GM13976 (cell line): ENCODE measurements around the gene ERCC1.

Source experiments
- DNase-seq: peaks from one replicate; pipeline ENCODE4 v3.0.0; 2012; ENCODE audit warnings: low spot score
- in situ Hi-C: fragments of 300-500 bp; cut with MboI; formaldehyde crosslinking; loops from one replicate; pipeline ENCODE4 v1.12.0; 2022; ENCODE audit warnings: low sequenced_read_pairs, mixed read lengths, inconsistent platforms; ENCODE audit not compliant: unreplicated experiment
- TF ChIP-seq, protein P1 (sequence below): IDR thresholded peaks from 2 replicates; pipeline ENCODE4 v1.5.1; 2012; ENCODE audit warnings: borderline replicate concordance, mild to moderate bottlenecking; ENCODE audit not compliant: insufficient read depth; ENCODE audit errors: extremely low read depth, missing control alignments, control extremely low read depth

ERCC1 gene

DNA sequence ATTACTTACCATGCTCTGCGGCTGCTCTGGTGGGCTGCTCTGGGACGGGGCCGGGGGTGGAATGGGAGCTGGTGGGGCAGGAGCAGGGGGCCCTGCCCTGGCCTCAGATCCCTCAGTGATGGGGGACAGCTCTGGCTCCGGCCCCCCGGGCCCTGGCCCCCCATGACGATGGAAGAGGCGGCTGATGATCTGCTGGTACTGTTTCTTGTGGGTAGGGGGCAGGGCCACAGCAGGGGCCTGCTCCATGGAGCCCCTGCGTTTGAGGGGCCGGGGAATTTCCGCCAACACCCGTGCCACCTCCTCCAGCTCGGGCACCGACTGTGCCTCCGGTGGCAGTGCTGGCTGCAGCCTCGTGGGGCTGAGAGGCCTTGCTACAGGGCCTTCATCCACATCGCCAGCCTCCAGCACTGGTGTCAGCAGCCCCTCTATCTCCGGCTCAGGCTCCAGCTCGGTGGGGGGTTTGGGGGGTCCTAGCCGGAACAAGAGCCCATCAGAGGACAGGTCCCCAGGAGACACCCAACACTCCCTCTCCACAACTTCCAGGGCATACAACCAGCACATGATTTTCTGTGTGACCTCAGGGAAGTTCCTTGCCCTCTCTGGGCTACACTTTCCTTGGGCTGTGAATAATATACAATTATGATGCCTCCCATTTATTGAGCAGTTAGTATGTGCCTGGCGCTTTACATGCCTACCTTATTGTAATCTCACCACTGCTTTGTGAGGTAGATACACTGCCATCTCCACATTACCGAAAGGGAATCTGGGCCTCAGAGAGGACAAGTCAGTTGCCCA is 31.6 kb downstream of the ERCC1 start:
- TF ChIP-seq, protein P1, sequence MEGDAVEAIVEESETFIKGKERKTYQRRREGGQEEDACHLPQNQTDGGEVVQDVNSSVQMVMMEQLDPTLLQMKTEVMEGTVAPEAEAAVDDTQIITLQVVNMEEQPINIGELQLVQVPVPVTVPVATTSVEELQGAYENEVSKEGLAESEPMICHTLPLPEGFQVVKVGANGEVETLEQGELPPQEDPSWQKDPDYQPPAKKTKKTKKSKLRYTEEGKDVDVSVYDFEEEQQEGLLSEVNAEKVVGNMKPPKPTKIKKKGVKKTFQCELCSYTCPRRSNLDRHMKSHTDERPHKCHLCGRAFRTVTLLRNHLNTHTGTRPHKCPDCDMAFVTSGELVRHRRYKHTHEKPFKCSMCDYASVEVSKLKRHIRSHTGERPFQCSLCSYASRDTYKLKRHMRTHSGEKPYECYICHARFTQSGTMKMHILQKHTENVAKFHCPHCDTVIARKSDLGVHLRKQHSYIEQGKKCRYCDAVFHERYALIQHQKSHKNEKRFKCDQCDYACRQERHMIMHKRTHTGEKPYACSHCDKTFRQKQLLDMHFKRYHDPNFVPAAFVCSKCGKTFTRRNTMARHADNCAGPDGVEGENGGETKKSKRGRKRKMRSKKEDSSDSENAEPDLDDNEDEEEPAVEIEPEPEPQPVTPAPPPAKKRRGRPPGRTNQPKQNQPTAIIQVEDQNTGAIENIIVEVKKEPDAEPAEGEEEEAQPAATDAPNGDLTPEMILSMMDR, result no peak
- in situ Hi-C loops, result no loop called here
- no peak for DNase-seq

GRCh38 chr19:45391346-45391745 is 32.4 kb downstream of the ERCC1 start:
- DNase-seq, result peak; percentile 31
- TF ChIP-seq, protein P1, result no peak
- in situ Hi-C loops, result no loop called here

DNA sequence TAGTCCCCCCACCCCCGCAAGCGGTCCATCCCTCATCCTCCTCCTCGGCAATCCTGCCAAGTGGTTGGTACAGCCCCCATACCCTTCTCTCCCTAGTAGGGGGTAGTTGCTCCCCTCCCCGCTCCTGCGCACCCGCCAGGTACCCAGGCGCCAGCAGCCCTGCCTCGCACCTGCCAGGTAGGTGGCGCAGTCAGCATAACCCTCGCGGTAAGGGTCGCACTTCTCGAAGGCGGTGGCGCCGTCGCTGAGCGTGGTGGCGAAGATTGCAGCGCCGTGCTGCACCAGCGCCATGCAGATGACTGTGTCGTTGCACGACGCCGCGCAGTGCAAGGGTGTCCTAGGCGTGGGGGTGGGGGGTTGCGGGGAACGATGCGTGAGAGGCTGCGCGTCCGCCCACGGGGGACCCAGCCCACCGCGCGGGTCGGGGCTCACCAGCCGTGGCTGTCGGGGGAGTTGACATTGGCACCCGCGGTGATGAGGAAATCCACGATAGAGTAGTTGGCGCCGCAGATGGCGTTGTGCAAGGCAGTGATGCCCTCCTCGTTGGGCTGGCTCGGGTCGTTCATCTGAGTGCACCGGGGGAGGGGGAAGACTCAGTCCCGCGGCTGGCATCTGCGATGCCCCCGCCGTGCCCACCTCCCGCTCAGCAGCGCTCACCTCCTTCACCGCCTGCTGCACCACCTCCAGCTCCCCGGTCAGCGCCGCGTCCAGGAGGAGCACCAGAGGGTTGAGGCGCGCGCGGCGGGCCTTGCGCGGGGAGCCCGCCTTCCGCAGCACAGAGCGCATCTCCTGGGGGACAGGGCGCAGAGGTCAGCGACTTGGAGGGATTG is 38.1 kb downstream of the ERCC1 start:
- TF ChIP-seq, protein P1, result no peak
- DNase-seq, result no peak
- in situ Hi-C loops, result no loop called here

DNA sequence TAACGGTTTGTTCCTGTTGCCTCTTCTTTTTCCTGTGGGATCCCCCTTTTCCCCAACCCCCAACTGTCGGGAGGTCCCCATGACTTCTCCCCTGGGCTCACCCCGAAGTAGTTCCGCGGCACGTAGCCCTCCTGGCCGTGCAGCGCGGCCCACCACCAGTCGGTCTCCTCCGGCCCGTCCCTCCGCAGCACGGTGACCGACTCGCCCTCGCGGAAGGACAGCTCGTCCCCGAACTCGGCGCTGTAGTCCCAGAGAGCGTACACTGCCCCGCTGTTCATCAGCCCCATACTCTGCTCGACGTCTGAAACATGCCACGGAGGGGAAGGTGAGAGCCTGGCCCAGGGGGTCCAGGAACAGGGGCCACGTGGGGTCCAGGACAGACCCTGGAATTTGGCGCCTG is 41.3 kb downstream of the ERCC1 start:
- TF ChIP-seq, protein P1, result no peak
- no peak for DNase-seq
- in situ Hi-C loops, result no loop called here

GRCh38 chr19:45380107-45380506 is 43.6 kb downstream of the ERCC1 start:
- in situ Hi-C loops, result no loop called here
- TF ChIP-seq, protein P1, result no peak
- DNase-seq, result no peak

DNA sequence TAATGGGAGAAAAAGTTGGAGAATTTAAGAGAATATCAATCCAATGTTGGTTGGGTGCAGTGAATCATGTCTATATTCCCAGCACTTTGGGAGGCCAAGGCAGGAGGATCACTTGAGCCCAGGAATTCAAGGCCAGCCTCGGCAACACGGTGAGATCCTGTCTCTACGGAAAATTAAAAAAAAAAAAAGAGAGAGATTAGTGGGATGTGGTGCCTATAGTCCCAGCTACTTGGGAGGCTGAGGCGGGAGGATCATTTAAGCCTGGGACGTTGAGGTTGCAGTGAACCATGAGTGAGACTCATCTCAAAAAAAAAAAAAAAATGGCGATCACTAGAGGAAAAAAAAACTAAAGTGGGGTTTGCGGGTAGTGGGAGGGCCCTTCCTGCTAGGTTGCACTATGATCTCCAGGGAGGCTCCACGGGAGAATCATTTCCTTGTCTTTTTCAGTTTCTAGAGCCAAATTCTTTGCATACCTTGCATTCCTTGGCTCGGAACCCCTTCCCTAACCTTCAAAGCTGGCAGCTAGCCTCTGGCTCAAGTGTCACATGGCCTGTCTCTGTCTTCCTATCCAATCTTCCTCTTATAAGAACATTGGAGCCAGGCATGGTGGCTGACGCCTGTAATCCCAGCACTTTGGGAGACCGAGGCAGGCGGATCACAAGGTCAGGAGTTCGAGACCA is 47.5 kb downstream of the ERCC1 start:
- DNase-seq, result no peak
- TF ChIP-seq, protein P1, result no peak
- in situ Hi-C loops, result no loop called here
